ENCODE data around the gene STMN3.
"Not testable (repeated sequence)": the region's sequence is repeated elsewhere in the genome, so short reads cannot be mapped to it uniquely, and the experiment has no call there.

The STMN3 gene

DNA sequence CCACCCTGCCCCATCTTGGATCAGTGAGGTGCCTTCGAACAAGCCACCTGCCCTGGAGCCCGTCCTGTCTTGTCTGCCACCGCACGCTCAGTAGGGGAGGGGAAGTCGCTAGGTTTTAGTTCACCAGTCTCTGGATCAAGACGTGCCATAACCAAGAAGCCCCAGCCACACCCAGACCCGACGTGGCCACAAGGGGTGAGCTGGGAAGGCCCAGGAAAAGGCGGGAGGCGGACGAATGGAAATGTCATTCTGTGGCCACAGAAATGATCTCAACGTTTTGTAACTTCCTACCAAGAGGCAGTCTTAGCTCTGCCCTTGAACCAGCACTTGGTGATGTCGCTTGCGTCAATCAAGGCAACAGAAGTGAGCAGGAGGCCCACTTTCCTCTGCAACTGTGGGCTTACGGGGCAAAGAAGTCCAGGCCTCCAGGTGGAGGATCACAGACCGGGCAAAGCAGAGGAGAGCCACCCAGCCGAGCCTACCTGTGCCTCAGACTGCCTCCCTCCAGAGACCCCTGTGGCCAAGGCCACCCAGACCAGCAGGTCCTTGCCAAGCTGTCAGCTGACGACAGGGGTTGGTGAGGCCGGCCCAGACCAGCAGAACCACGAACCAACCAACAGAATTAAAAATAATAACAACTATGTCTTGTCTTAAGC lies 40.8 kb downstream of the STMN3 start:
- DNase-seq (ENCODE audit: low read depth), result no peak

- no peak for DNase-seq (ENCODE audit: low read depth)
These were observed 41.6 kb downstream of the STMN3 start for GRCh38 chr20:63611646-63612045.

GRCh38 chr20:63610581-63611435 lies 42.4 kb downstream of the STMN3 start:
- no peak for DNase-seq (ENCODE audit: low read depth)

GRCh38 chr20:63606686-63607085 lies 46.5 kb downstream of the STMN3 start:
- no peak for DNase-seq (ENCODE audit: low read depth)

GRCh38 chr20:63602321-63602720 lies 50.9 kb downstream of the STMN3 start:
- no peak for DNase-seq (ENCODE audit: low read depth)

- not testable (repeated sequence) for DNase-seq (ENCODE audit: low read depth)
These were observed 51.5 kb downstream of the STMN3 start for GRCh38 chr20:63601679-63602078.

DNA sequence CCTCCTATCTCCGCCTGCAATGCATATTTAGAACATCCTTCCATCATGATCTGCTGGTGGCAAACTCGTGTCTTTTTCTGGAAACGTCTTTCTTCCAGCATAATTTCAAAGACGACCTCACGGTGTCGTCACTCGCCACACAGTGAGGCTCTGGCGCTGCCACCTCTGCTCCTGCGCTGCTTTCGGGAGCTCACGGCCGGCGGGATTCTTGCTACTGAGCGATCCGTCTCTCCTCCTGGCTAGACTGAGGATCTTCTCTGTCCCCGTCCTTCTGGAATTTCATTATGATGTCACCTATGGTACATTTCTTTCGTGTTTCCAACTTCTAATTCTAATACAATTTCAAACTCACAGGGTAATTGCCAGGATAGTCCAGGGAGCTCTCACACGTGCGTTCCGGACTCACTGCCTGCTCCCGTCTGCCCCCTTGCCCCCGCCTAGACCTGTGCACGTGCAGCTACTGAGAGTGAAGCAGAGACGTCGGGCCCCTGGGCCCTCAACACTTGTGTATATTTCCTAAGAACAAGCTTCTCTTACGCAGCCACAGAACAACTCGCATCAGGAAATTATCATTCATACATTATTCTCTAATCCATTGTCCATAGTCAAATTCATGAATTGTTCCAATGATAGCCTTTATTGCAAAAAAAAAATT lies 53.7 kb downstream of the STMN3 start:
- no peak for DNase-seq (ENCODE audit: low read depth)

DNA sequence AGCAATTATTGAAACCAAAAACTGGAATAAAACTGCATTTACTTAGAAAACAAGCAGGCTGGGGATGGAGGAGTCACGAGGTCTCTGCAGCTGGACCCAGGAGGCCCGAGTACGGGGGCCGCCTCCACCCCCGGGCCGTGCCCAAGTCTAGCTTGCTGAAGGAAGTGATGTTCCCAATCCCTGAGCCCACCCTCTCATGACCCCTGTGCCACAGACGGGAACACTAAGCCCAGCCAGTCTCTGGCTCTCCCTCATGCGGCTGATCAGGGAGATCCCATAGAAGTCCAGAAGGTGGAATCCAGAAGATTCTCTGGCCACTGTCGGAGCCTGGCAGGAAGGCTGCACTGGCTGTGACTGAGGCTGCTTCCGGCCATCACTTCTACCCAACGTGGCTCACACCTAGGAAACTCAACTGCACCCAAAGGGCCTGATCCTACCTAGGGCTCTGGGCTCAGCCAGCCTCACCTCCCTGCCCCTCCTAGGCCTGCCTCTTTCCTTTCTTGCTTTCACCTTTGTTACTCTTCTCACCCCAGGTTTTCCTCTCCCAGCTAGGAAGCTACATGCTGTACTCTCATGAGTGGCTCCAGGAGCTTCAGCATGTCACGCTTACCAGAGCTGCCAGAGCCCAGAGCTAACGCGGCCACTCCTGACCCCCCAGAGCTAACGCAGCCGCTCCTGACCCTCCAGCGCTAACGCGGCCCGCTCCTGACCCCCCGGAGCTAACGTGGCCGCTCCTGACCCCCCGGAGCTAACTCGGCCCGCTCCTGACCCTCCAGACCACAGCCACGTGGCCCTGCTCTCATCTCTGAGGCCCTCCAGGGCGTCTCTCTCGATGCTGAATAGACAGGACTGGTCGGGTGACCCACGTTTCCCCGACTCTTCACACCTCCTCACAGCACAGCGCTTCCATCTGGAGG lies 54.5 kb downstream of the STMN3 start:
- DNase-seq (ENCODE audit: low read depth), result no peak

DNA sequence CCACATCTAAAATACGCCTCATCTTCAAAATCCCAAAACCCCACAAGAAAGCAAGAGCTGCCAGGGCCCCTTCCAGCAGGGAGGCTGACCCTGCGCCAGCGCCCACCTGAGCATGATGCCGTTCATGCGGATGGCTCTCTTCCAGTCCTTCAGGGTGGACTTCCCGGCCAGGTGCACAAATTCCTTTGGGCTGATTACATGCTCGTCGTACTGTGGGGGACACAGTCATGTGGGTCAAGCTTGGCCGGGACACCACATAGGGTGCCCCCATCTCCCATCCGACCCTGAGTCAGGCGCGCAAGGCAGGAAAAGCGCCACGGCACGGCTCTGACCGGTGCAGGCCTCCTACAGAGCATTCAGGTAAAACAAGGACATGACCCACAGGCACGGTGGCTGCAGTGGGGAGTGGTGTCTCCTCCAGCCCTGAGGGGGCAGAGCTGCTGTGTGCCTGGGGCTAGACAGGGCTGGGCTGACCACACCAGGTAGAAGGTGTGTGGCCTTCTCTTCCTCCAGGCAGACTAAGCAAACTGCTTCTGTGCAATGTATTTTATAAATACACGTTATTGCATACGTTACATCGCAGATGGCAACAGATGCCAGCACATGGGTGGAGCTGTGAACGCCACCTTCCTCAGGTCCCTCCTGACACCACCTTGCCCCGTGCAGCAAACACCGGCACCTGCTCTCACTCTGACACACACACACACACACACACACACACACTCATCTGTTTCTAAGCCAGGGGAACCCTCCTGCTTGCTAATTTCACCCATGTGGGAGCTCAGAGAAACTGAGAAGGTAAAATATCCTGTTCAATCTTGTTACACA lies 55.4 kb downstream of the STMN3 start:
- no peak for DNase-seq (ENCODE audit: low read depth)

DNA sequence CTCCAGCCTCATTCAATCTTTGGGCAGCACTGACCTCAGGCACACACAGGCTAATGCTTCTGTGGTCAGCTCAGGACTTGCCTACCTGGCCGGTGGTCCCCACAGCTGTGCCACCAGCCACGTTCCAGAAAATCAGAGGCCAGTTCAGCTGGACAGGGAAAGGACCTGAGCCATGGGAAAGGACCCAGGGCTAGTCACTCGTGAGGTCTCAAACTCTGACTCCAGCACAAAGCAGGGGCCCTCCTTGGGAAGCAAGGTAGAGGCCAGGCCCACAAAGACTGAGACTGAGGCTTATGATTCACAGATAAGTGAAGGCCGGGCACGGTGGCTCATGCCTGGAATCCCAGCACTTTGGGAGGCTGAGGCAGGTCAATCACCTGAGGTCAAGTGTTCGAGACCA lies 56.8 kb downstream of the STMN3 start:
- DNase-seq (ENCODE audit: low read depth), result no peak

- no peak for DNase-seq (ENCODE audit: low read depth)
These were observed 57.7 kb downstream of the STMN3 start for GRCh38 chr20:63595416-63596127.

DNA sequence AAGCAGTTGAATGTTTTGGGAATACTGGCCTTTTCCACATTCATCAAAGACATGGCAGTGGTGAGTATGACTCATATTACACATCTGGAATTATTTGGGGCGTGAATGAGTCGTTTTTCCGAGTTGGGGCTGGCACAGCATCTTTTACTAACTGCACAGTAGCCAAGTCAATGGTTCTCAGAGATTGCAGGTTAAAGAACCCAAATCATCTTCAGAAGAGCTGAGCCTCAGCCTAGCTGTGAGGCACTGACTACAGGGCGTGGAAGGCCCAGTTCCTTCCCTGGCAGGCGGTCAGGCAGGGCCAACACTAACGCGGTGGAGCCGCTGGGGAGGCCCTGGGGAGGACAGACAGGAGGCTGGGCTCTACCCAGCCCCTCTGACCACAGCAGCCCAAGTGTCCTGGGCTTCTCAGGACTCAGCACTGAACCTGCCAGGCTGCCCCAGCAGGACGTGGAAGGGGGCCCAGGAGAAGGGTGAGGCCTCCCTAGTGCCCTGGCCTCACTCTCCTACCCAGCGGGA lies 59.1 kb downstream of the STMN3 start:
- peak; percentile 51 for DNase-seq (ENCODE audit: low read depth)

DNA sequence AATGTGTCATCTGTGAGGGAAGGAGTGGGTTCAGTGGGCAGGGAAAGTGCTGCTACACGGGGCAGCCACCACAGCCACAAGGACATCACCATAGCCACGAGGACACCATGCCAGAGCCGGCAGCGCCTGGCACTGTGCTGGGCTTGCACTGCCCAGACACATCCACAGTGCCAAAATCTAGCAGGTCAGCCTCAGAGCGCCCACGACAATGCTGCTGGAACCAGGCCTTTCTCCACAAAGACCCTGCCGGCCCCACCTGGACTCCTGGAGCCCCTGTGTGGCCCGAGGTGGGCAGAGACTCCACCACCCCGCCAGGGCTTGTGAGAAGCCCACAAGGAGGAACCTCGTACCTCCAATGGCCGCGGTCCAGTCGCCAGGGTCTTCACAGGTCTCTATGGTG lies 60.6 kb downstream of the STMN3 start:
- no peak for DNase-seq (ENCODE audit: low read depth)

DNA sequence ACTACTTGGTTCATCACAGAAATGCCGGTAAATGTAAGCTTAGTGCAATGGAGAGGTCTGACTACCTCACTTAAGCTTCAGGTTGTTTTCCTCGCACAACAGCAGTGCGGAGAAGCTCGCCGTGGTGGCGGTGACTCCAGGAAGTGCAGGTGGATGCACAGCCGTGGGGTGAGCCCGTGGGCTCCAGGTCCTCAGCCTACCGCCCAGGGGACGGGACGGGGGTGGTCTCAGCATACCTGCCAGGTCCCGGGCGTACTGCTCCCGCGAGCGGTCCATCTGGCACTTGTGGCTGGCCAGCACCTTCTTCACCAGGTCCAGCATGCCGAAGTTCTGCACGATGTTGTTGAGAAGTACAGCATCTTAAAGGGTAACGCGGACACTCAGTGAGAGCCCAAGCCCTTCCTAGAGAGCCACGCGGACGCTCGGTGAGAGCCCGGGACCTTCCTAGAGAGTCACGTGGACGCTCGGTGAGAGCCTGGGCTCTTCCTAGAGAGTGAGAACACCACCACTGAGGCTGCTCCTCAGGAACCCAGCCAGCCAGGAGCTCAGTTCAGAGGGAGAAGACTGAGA lies 61.4 kb downstream of the STMN3 start:
- no peak for DNase-seq (ENCODE audit: low read depth)

- DNase-seq (ENCODE audit: low read depth), result no peak
These were observed 62.1 kb downstream of the STMN3 start for GRCh38 chr20:63591147-63591533.

GRCh38 chr20:63590218-63591146 lies 62.7 kb downstream of the STMN3 start:
- DNase-seq (ENCODE audit: low read depth), result no peak

Measured in ELR (cell line).